Subcutaneous abdominal adipose tissue (tissue), 5 donors: ENCODE measurements around the gene PREX1.
A peak's percentile ranks its signal among the peaks of the same experiment; 100 is the strongest.

Experiments
- H3K27ac ChIP-seq: one replicate; pipeline ENCODE4 v1.7.0; 2013; ENCODE audit warnings: low read depth, mild to moderate bottlenecking, inconsistent platforms, low read length, moderate library complexity
- H3K27me3 ChIP-seq, 5 donors: one replicate each; pipeline ENCODE4 v1.7.0; 2013; ENCODE audit warnings: low read length in 5 of 5, inconsistent platforms in 1 of 5; ENCODE audit not compliant: control insufficient read depth in 5 of 5, insufficient read depth in 4 of 5
- H3K36me3 ChIP-seq, 5 donors: one replicate each; pipeline ENCODE4 v1.7.0; 2013; ENCODE audit warnings: low read length in 5 of 5; ENCODE audit not compliant: control insufficient read depth in 5 of 5, insufficient read depth in 5 of 5
- H3K4me1 ChIP-seq, 5 donors: one replicate each; pipeline ENCODE4 v1.7.0; 2013; ENCODE audit warnings: low read length in 5 of 5, mild to moderate bottlenecking in 3 of 5, moderate library complexity in 1 of 5; ENCODE audit not compliant: control insufficient read depth in 5 of 5, insufficient read depth in 5 of 5
- H3K4me3 ChIP-seq, 5 donors: one replicate each; pipeline ENCODE4 v1.7.0; 2013; ENCODE audit warnings: low read length in 5 of 5, low read depth in 1 of 5
- H3K9ac ChIP-seq, 5 donors: one replicate each; pipeline ENCODE4 v1.7.0; 2013; ENCODE audit warnings: low read length in 5 of 5, mild to moderate bottlenecking in 4 of 5, moderate library complexity in 3 of 5
- H3K9me3 ChIP-seq, 5 donors: one replicate each; pipeline ENCODE4 v1.7.0; 2013; ENCODE audit warnings: low read length in 5 of 5; ENCODE audit not compliant: control insufficient read depth in 5 of 5
- donor health status: healthy.
- donor health status: healthy.
- donor health status: healthy.
- donor health status: healthy.
- donor health status: healthy.

PREX1 gene

GRCh38 chr20:48626226-48626937 is 201.4 kb downstream of the PREX1 start:
- H3K9me3 ChIP-seq, result no peaks in the 10 kb centered on the region
- no peak overlapping the region for H3K9ac ChIP-seq
- H3K4me3 ChIP-seq, result no peak overlapping the region
- no peak overlapping the region for H3K27ac ChIP-seq
- peaks cover 0 to 4% (median 0%) of the 10 kb centered on the region in 5 donors for H3K27me3 ChIP-seq
- peaks cover 0 to 63% (median 9%) of the 10 kb centered on the region in 5 donors for H3K36me3 ChIP-seq
- peaks cover 0 to 3% (median 0%) of the 10 kb centered on the region in 5 donors for H3K4me1 ChIP-seq

DNA sequence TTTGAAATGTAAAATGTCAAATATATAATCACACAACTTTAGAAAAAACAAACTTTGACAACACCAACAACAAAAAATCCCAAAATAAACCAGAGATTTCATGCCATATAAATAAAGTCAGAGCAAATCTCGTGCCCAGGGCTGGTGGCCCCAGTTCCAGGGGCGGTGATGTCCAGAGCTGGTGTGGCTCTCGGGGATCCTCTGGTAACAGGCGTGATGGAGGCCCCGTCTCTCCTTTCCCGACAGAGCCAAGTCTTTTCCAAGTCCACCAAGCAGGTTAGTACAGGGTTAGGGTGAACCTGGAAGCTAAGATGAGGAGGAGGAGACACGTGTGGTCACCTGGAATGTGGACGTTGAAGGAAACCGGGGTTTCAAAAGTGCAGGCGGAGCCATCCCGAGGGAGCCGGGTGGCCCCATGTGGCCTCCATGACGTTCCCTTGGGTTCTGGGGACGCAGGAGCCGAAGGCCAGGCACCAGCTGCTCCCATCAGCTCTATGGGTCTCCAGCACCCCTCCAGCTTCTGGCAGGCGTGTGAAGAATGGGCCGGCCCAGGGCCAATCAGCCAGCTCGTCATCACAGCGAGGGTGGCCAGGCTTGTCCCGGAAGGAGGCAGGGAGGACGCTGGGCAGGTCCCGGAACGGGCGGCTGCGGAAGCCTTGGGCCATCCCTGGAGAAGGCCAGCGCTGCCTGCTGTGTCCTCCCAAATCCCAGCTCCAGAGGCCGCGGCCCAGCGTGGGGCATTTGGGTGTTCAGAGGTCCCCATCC is 202.5 kb downstream of the PREX1 start:
- Histone ChIP-seq H3K27ac (no peak overlapping the region), H3K9ac (no peak overlapping the region), H3K4me3 (no peak overlapping the region), H3K27me3 (peaks cover 0 to 4% (median 0%) of the 10 kb centered on the region in 5 donors), H3K36me3 (peaks cover 0 to 52% (median 6%) of the 10 kb centered on the region in 5 donors), H3K4me1 (peaks cover 0 to 14% (median 10%) of the 10 kb centered on the region in 5 donors), H3K9me3 (no peaks in the 10 kb centered on the region)

GRCh38 chr20:48624315-48625020 is 203.3 kb downstream of the PREX1 start:
- Histone ChIP-seq H3K36me3 (peaks cover 0 to 44% (median 4%) of the 10 kb centered on the region in 5 donors), H3K27me3 (peaks cover 0 to 4% (median 0%) of the 10 kb centered on the region in 5 donors), H3K27ac (no peak overlapping the region), H3K9ac (no peak overlapping the region), H3K4me3 (no peak overlapping the region), H3K9me3 (no peaks in the 10 kb centered on the region), H3K4me1 (peaks cover 0 to 21% (median 13%) of the 10 kb centered on the region in 5 donors)

DNA sequence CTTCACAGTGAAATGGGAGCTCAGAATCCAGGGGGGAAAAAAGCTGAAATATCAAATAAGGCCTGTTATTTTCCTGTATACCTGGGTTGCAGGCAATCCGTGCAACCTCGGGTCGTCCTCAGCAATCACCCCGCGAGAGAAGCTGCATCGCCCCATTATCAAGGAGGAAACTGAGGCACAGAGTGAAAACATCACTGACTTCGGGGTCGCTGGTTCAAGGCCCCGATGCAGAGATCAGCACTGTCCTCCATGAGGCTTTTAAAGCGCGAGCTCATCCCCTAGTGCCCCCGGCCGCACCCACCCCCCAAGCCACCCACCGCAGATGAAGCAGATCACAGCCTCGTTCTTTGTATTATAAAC is 203.9 kb downstream of the PREX1 start:
- Histone ChIP-seq H3K4me3 (no peak overlapping the region), H3K36me3 (peaks cover 0 to 38% (median 4%) of the 10 kb centered on the region in 5 donors)

GRCh38 chr20:48623176-48623905 is 204.5 kb downstream of the PREX1 start:
- H3K27me3 ChIP-seq, result peaks cover 0 to 4% (median 0%) of the 10 kb centered on the region in 5 donors

More for the DNA sequence above, 203.9 kb downstream of the PREX1 start:
- no peak overlapping the region for H3K9ac ChIP-seq
- H3K27me3 ChIP-seq, result peaks cover 0 to 4% (median 0%) of the 10 kb centered on the region in 5 donors
- H3K4me1 ChIP-seq, result peaks cover 0 to 21% (median 13%) of the 10 kb centered on the region in 5 donors
- H3K27ac ChIP-seq, result no peak overlapping the region
- no peaks in the 10 kb centered on the region for H3K9me3 ChIP-seq

GRCh38 chr20:48622421-48622820 is 205.4 kb downstream of the PREX1 start:
- H3K4me3 ChIP-seq, result no peak overlapping the region
- no peak overlapping the region for H3K27ac ChIP-seq
- H3K36me3 ChIP-seq, result peaks cover 0 to 27% (median 4%) of the 10 kb centered on the region in 5 donors
- no peaks in the 10 kb centered on the region for H3K9me3 ChIP-seq
- H3K9ac ChIP-seq, result no peak overlapping the region
- H3K27me3 ChIP-seq, result peaks cover 0 to 4% (median 0%) of the 10 kb centered on the region in 5 donors
- H3K4me1 ChIP-seq, result peaks cover 0 to 21% (median 13%) of the 10 kb centered on the region in 5 donors

More at GRCh38 chr20:48623176-48623905, 204.5 kb downstream of the PREX1 start:
- Histone ChIP-seq H3K27ac (no peak overlapping the region), H3K4me1 (peaks cover 0 to 21% (median 13%) of the 10 kb centered on the region in 5 donors), H3K36me3 (peaks cover 0 to 33% (median 4%) of the 10 kb centered on the region in 5 donors), H3K9ac (no peak overlapping the region), H3K9me3 (no peaks in the 10 kb centered on the region), H3K4me3 (no peak overlapping the region)

DNA sequence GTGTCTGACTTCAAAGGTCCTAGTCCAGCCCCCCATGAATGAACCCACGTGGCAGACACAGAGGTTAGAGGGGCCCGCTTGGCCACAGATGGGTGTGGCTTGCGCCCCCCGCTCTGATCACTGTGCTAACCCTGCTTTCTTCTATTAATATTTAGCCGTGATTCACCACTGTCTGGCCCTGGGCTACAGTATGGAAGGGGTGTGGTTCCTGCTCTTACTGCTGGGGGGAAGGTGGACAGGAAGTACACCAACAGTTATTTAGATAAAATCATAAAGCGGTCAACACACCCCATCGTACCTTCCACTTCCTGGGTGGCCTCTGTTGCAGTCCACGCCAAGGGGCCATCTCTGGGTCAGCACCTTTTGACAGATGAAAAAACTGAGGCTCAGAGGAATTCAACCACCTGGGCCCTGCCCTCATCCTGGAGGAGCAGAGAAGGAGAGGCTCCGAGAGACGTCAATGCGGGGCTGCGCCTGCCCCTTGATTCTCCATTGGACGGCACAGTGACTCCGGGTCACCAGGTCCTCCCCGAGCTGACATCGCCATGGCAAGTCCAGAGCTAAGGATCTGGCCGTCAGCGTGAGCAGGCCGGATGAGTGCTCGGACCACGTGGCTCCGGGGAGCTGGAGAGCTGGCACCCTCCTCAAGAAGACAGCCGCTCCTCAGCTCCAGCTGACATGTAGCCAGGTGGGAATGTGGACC is 206.3 kb downstream of the PREX1 start:
- Histone ChIP-seq H3K4me3 (no peak overlapping the region), H3K27me3 (peaks cover 0 to 4% (median 0%) of the 10 kb centered on the region in 5 donors), H3K27ac (no peak overlapping the region), H3K9me3 (no peaks in the 10 kb centered on the region), H3K36me3 (peaks cover 0 to 23% (median 4%) of the 10 kb centered on the region in 5 donors), H3K9ac (no peak overlapping the region), H3K4me1 (peaks cover 0 to 21% (median 13%) of the 10 kb centered on the region in 5 donors)

GRCh38 chr20:48620507-48621375 is 207.1 kb downstream of the PREX1 start:
- Histone ChIP-seq H3K27me3 (peaks cover 0 to 4% (median 0%) of the 10 kb centered on the region in 5 donors), H3K4me3 (peak overlapping the region in 2 of 5 donors; percentile 32 to 35), H3K9ac (no peak overlapping the region), H3K27ac (no peak overlapping the region), H3K36me3 (peaks cover 0 to 16% (median 4%) of the 10 kb centered on the region in 5 donors), H3K9me3 (no peaks in the 10 kb centered on the region), H3K4me1 (peaks cover 0 to 21% (median 13%) of the 10 kb centered on the region in 5 donors)
